ENCODE results near the gene VIT.

DNA sequence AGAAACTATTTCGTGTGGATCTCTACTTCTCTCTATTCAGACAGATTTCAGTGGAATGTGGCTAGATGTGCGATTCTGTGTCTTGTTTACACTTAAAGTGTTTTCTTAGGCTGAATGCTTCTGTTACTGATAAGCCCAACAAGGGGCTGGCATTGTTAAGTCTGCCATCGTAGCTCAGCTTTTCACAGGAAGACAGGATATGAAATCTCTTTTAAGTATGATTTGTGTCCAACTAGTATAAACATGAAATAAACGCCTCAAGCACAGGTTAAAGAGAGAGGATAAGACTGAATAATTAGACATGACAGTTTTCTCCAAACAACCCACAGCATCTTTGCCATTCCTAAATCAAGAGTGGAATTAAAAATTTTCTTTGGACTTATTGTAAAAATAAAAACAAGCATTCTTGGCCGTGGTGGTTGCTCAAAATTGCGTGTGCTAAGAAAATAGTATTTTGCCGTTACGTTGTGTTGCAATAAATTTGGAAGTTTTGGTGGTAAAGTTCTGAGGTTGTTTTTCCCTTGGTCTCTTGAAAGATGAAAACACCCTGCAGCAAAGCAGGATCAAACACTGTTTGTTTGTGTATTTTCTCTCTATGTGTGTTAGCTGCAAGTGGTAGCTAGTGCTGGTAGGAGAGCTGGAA lies 1.0 kb downstream of the VIT start:
- TF ChIP-seq POLR2AphosphoS5 (IDR thresholded peaks at IDR 0.05), result no peak
- TF ChIP-seq POLR2A (IDR thresholded peaks at IDR 0.05), result no peak
- no peak for TF ChIP-seq CTCF (IDR thresholded peaks at IDR 0.05)

Measured in prostate gland (tissue), 2 donors.